ENCODE results near the gene UBTD1.

UBTD1 gene

GRCh38 chr10:97520520-97520919, 21.8 kb downstream of the UBTD1 start:
- Histone ChIP-seq H3K27me3 (replicated peaks; ENCODE audit: control insufficient read depth, insufficient read depth, low read length) (peaks cover 7% of the 10 kb centered on the region), H3K36me3 (ENCODE audit: control insufficient read depth, insufficient read depth, low read length) (no peaks in the 10 kb centered on the region), H3K4me3 (replicated peaks; ENCODE audit: low read depth, low read length) (no peak overlapping the region)
- TF ChIP-seq, protein P1, sequence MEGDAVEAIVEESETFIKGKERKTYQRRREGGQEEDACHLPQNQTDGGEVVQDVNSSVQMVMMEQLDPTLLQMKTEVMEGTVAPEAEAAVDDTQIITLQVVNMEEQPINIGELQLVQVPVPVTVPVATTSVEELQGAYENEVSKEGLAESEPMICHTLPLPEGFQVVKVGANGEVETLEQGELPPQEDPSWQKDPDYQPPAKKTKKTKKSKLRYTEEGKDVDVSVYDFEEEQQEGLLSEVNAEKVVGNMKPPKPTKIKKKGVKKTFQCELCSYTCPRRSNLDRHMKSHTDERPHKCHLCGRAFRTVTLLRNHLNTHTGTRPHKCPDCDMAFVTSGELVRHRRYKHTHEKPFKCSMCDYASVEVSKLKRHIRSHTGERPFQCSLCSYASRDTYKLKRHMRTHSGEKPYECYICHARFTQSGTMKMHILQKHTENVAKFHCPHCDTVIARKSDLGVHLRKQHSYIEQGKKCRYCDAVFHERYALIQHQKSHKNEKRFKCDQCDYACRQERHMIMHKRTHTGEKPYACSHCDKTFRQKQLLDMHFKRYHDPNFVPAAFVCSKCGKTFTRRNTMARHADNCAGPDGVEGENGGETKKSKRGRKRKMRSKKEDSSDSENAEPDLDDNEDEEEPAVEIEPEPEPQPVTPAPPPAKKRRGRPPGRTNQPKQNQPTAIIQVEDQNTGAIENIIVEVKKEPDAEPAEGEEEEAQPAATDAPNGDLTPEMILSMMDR (IDR thresholded peaks at IDR 0.05; ENCODE audit: insufficient read depth, low read length, poor library complexity, severe bottlenecking) = no peak
- DNase-seq (ENCODE audit: extremely low read depth, insufficient read length) = no peak

GRCh38 chr10:97520978-97521761, 22.4 kb downstream of the UBTD1 start:
- DNase-seq (ENCODE audit: extremely low read depth, insufficient read length) = no peak
- TF ChIP-seq, protein P1 (IDR thresholded peaks at IDR 0.05; ENCODE audit: insufficient read depth, low read length, poor library complexity, severe bottlenecking) = no peak
- Histone ChIP-seq H3K36me3 (ENCODE audit: control insufficient read depth, insufficient read depth, low read length) (no peaks in the 10 kb centered on the region), H3K4me3 (replicated peaks; ENCODE audit: low read depth, low read length) (no peak overlapping the region), H3K27me3 (replicated peaks; ENCODE audit: control insufficient read depth, insufficient read depth, low read length) (peaks cover 3% of the 10 kb centered on the region)

DNA sequence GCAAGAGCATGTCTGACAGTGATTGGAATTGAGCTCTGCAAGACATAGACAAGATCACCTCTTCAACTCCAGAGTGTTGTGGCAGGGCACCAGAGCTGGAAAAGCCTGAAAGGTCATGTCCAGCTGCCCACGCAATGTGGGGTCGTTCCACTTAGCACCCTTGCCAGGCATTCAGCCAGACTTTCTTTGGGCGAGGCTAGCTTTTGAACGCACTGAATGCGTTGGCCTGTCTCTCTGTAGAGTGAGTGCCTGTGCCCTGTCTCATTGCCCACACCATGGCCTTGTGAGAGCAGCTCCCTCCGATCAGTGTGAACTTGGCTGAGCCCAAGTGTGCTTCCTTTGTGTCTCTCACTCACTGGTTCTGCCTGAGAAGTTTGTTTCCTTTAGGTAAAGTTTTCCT, 23.3 kb downstream of the UBTD1 start:
- no peak for DNase-seq (ENCODE audit: extremely low read depth, insufficient read length)
- H3K27me3 ChIP-seq (replicated peaks; ENCODE audit: control insufficient read depth, insufficient read depth, low read length) = peaks cover 3% of the 10 kb centered on the region
- TF ChIP-seq, protein P1 (IDR thresholded peaks at IDR 0.05; ENCODE audit: insufficient read depth, low read length, poor library complexity, severe bottlenecking) = no peak
- no peaks in the 10 kb centered on the region for H3K36me3 ChIP-seq (ENCODE audit: control insufficient read depth, insufficient read depth, low read length)
- H3K4me3 ChIP-seq (replicated peaks; ENCODE audit: low read depth, low read length) = no peak overlapping the region

DNA sequence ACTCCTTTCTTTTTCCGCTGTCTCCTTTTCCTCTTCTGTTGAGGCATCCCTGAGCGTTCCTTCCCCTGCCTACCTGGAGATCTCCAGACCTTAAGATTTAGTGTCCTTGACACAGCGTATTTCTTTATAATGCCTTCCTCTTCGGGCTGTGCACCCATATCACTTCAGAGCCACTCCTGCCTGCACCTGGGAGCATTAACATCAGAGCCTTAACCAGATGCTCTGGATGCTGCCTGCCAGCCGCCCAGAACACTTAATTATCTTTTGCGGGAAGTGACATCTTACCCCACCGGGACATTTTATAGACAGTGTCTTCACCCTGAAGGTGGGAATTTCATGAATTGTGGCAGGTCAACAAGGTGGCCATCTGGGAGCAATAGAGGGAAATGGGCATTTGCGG, 24.2 kb downstream of the UBTD1 start:
- no peaks in the 10 kb centered on the region for H3K36me3 ChIP-seq (ENCODE audit: control insufficient read depth, insufficient read depth, low read length)
- DNase-seq (ENCODE audit: extremely low read depth, insufficient read length) = no peak
- no peak overlapping the region for H3K4me3 ChIP-seq (replicated peaks; ENCODE audit: low read depth, low read length)
- H3K27me3 ChIP-seq (replicated peaks; ENCODE audit: control insufficient read depth, insufficient read depth, low read length) = no peaks in the 10 kb centered on the region; the same call in 1 of the 2 replicates
- TF ChIP-seq, protein P1 (IDR thresholded peaks at IDR 0.05; ENCODE audit: insufficient read depth, low read length, poor library complexity, severe bottlenecking) = no peak

GRCh38 chr10:97525086-97525485, 26.4 kb downstream of the UBTD1 start:
- no peak for DNase-seq (ENCODE audit: extremely low read depth, insufficient read length)

More at GRCh38 chr10:97525086-97525485, 26.4 kb downstream of the UBTD1 start:
- TF ChIP-seq, protein P1 (IDR thresholded peaks at IDR 0.05; ENCODE audit: insufficient read depth, low read length, poor library complexity, severe bottlenecking) = no peak
- no peak overlapping the region for H3K4me3 ChIP-seq (replicated peaks; ENCODE audit: low read depth, low read length)
- H3K36me3 ChIP-seq (ENCODE audit: control insufficient read depth, insufficient read depth, low read length) = no peaks in the 10 kb centered on the region
- H3K27me3 ChIP-seq (replicated peaks; ENCODE audit: control insufficient read depth, insufficient read depth, low read length) = no peaks in the 10 kb centered on the region; the same call in 1 of the 2 replicates
